PC-3 (cell line): Measurements from ENCODE around the gene APELA.

Experiments used
- CTCF ChIP-seq: fragments of 300-600 bp; sonication (generic); conservative IDR thresholded peaks from 2 replicates; pipeline ENCODE4 v1.5.1; 2017; ENCODE audit warnings: antibody characterized with exemption, low read depth, mild to moderate bottlenecking, low read length
- EZH2 ChIP-seq: fragments of 300-600 bp; sonication (generic); IDR thresholded peaks from one replicate; pipeline ENCODE4 v1.6.1; 2017; ENCODE audit warnings: antibody characterized with exemption, mild to moderate bottlenecking, low read length; ENCODE audit not compliant: unreplicated experiment
- EZH2phosphoT487 ChIP-seq: fragments of 300-600 bp; sonication (generic); IDR thresholded peaks from 2 replicates; pipeline ENCODE4 v1.6.1; 2018; ENCODE audit warnings: mild to moderate bottlenecking, antibody characterized with exemption, low read length, borderline replicate concordance

- TF ChIP-seq CTCF = no peak
- no peak for TF ChIP-seq EZH2
- TF ChIP-seq EZH2phosphoT487 = no peak
Observed at GRCh38 chr4:164856396-164856795, 20.6 kb upstream of the APELA start.
